Activated CD8-positive, alpha-beta memory T cell treated with anti-CD3 and anti-CD28 coated beads, Interleukin-2, amount 10 ng/mL, durations not matched to agents 7 days and 5 days (primary cell): ENCODE results near the gene FSCN2. TPM values are rescaled to one million over a fixed set of nuclear protein-coding genes. Genes with fewer than 3 reads are reported as not detected.

Experiments
- ATAC-seq: fragments of 150-1000 bp; cut with Tn5 transposase; one replicate; pipeline ENCODE4 v1.10.0; 2021; ENCODE audit warnings: moderate library complexity
- CTCF ChIA-PET: fragments of 350-600 bp; sonication (Branson Sonifier 250); formaldehyde crosslinking; loops from one replicate; lab custom pipeline; 2021; ENCODE audit warnings: antibody characterized with exemption; lab: Charles Lee
- DNase-seq: peaks from one replicate; pipeline ENCODE4 v3.0.0-alpha.2; 2020
- H3K27ac Mint-ChIP-seq: one replicate; pipeline ENCODE4 v1.8.0; 2021; ENCODE audit warnings: mild to moderate bottlenecking, mixed read lengths
- H3K27me3 Mint-ChIP-seq: one replicate; pipeline ENCODE4 v1.8.0; 2021; ENCODE audit warnings: mixed read lengths
- H3K36me3 Mint-ChIP-seq: one replicate; pipeline ENCODE4 v1.8.0; 2021; ENCODE audit warnings: mild to moderate bottlenecking, mixed read lengths
- H3K4me1 Mint-ChIP-seq: one replicate; pipeline ENCODE4 v1.8.0; 2021; ENCODE audit warnings: mixed read lengths
- H3K4me3 Mint-ChIP-seq: one replicate; pipeline ENCODE4 v1.8.0; 2021; ENCODE audit warnings: mild to moderate bottlenecking, moderate library complexity, mixed read lengths
- H3K9me3 Mint-ChIP-seq: one replicate; pipeline ENCODE4 v1.8.0; 2022; ENCODE audit warnings: low read depth, mixed read lengths
- total RNA-seq, 2 experiments: library from RNA; stranded (reverse); gene quantifications; one replicate each; pipeline ENCODE4 v1.2.3, GENCODE V29; 2021

The FSCN2 gene
- total RNA-seq, 2 experiments from 2014 or later: 0.41 to 0.56 TPM

- no peaks in the 10 kb centered on the region for H3K9me3 Mint-ChIP-seq
- CTCF ChIA-PET: interaction anchor here (0.7 to 1.6 kb wide), 3 partner anchors 28 to 88 kb away, joined by 3 to 5 read pairs (median 3); partner anchors contain the start of gene FAAP100
- DNase-seq: peak; percentile 93
These were observed 15.4 kb upstream of the FSCN2 start, which contains the start of gene ACTG1 for GRCh38 chr17:81512562-81513371. Gene ACTG1 (minus strand): TSS chr17:81512799. CDS start chr17:81512354, 445 bp downstream.

GRCh38 chr17:81513372-81513752 lies 14.8 kb upstream of the FSCN2 start:
- no peaks in the 10 kb centered on the region for H3K27me3 Mint-ChIP-seq
- H3K9me3 Mint-ChIP-seq: no peaks in the 10 kb centered on the region
- CTCF ChIA-PET: interaction anchor here (0.7 to 1.0 kb wide), 2 partner anchors 29 to 88 kb away, joined by 3 read pairs; no protein-coding TSS in a partner anchor
- H3K27ac Mint-ChIP-seq: peak overlapping the region; percentile 92
- peaks cover 40% of the 10 kb centered on the region for H3K36me3 Mint-ChIP-seq
- DNase-seq (peak; percentile 87), ATAC-seq (peak; percentile 25)
- peaks cover 43% of the 10 kb centered on the region for H3K4me1 Mint-ChIP-seq
- peak overlapping the region; percentile 79 for H3K4me3 Mint-ChIP-seq

More at GRCh38 chr17:81512562-81513371, 15.4 kb upstream of the FSCN2 start, which contains the start of gene ACTG1:
- Mint-ChIP-seq H3K4me1 (peaks cover 39% of the 10 kb centered on the region), H3K27ac (peak within 1 kb of the TSS; percentile 92), H3K36me3 (peaks cover 42% of the 10 kb centered on the region), H3K4me3 (peak within 1 kb of the TSS; percentile 99), H3K27me3 (no peaks in the 10 kb centered on the region)
- ATAC-seq: peak; percentile 60

- DNase-seq: peak; percentile 64
- peaks cover 45% of the 10 kb centered on the region for H3K4me1 Mint-ChIP-seq
- no peaks in the 10 kb centered on the region for H3K9me3 Mint-ChIP-seq
- CTCF ChIA-PET: interaction anchor here (0.7 to 1.0 kb wide), 2 partner anchors 29 to 87 kb away, joined by 3 read pairs; no protein-coding TSS in a partner anchor
- H3K27me3 Mint-ChIP-seq: no peaks in the 10 kb centered on the region
- H3K36me3 Mint-ChIP-seq: peaks cover 35% of the 10 kb centered on the region
- H3K4me3 Mint-ChIP-seq: peak overlapping the region; percentile 79
- ATAC-seq: peak; percentile 4
- peak overlapping the region; percentile 92 for H3K27ac Mint-ChIP-seq
These were observed 14.3 kb upstream of the FSCN2 start for GRCh38 chr17:81513753-81514488.

GRCh38 chr17:81514489-81514738 lies 13.8 kb upstream of the FSCN2 start:
- H3K4me3 Mint-ChIP-seq: peak overlapping the region; percentile 79
- DNase-seq: no peak
- peak; percentile 0 for ATAC-seq
- peaks cover 30% of the 10 kb centered on the region for H3K36me3 Mint-ChIP-seq
- peaks cover 40% of the 10 kb centered on the region for H3K4me1 Mint-ChIP-seq
- H3K9me3 Mint-ChIP-seq: no peaks in the 10 kb centered on the region
- peak overlapping the region; percentile 92 for H3K27ac Mint-ChIP-seq
- CTCF ChIA-PET: interaction anchor here (1.0 kb wide), 1 partner anchor 30 kb away, joined by 3 read pairs; no protein-coding TSS in a partner anchor
- no peaks in the 10 kb centered on the region for H3K27me3 Mint-ChIP-seq

- Mint-ChIP-seq H3K4me3 (peak overlapping the region; percentile 94), H3K36me3 (peaks cover 25% of the 10 kb centered on the region), H3K9me3 (no peaks in the 10 kb centered on the region), H3K4me1 (peaks cover 34% of the 10 kb centered on the region), H3K27ac (peak overlapping the region; percentile 89), H3K27me3 (no peaks in the 10 kb centered on the region)
- ATAC-seq (peak; percentile 47), DNase-seq (peak; percentile 79)
- CTCF ChIA-PET: interaction anchor here (0.6 to 4.4 kb wide), 6 partner anchors 22 to 896 kb away, joined by 3 to 15 read pairs (median 4); partner anchors contain the start of genes ARL16, FAAP100 and HGS
These were observed 13.2 kb upstream of the FSCN2 start for GRCh38 chr17:81514739-81515529.

GRCh38 chr17:81515530-81516041 lies 12.6 kb upstream of the FSCN2 start:
- H3K27ac Mint-ChIP-seq: peak overlapping the region; percentile 89
- peak; percentile 51 for DNase-seq
- CTCF ChIA-PET: interaction anchor here (0.6 to 4.4 kb wide), 6 partner anchors 22 to 896 kb away, joined by 3 to 15 read pairs (median 4); partner anchors contain the start of genes ARL16, FAAP100 and HGS
- H3K4me1 Mint-ChIP-seq: peaks cover 33% of the 10 kb centered on the region
- H3K4me3 Mint-ChIP-seq: peak overlapping the region; percentile 94
- peaks cover 19% of the 10 kb centered on the region for H3K36me3 Mint-ChIP-seq
- no peak for ATAC-seq
- no peaks in the 10 kb centered on the region for H3K27me3 Mint-ChIP-seq
- H3K9me3 Mint-ChIP-seq: no peaks in the 10 kb centered on the region

GRCh38 chr17:81516439-81516838 lies 11.7 kb upstream of the FSCN2 start:
- DNase-seq (no peak), ATAC-seq (no peak)
- Mint-ChIP-seq H3K4me1 (peaks cover 34% of the 10 kb centered on the region), H3K27me3 (no peaks in the 10 kb centered on the region), H3K4me3 (peak overlapping the region; percentile 94), H3K36me3 (peaks cover 10% of the 10 kb centered on the region), H3K27ac (peak overlapping the region; percentile 89), H3K9me3 (no peaks in the 10 kb centered on the region)
- CTCF ChIA-PET: interaction anchor here (1.1 to 4.4 kb wide), 4 partner anchors 10 to 84 kb away, joined by 3 to 15 read pairs (median 4); partner anchors contain the start of gene FAAP100

GRCh38 chr17:81517009-81517338 lies 11.2 kb upstream of the FSCN2 start:
- Mint-ChIP-seq H3K36me3 (peaks cover 5% of the 10 kb centered on the region), H3K27ac (peak overlapping the region; percentile 89), H3K4me1 (peaks cover 34% of the 10 kb centered on the region), H3K9me3 (no peaks in the 10 kb centered on the region), H3K4me3 (peak overlapping the region; percentile 94), H3K27me3 (no peaks in the 10 kb centered on the region)
- CTCF ChIA-PET: interaction anchor here (1.1 to 4.4 kb wide), 3 partner anchors 9 to 84 kb away, joined by 3 to 15 read pairs (median 3); no protein-coding TSS in a partner anchor
- DNase-seq (no peak), ATAC-seq (no peak)

GRCh38 chr17:81517339-81518112 lies 10.7 kb upstream of the FSCN2 start:
- H3K4me3 Mint-ChIP-seq: peak overlapping the region; percentile 56
- H3K36me3 Mint-ChIP-seq: peaks cover 1% of the 10 kb centered on the region
- H3K9me3 Mint-ChIP-seq: no peaks in the 10 kb centered on the region
- peak overlapping the region; percentile 81 for H3K27ac Mint-ChIP-seq
- peak; percentile 66 for DNase-seq
- H3K4me1 Mint-ChIP-seq: peaks cover 34% of the 10 kb centered on the region
- ATAC-seq: no peak
- CTCF ChIA-PET: interaction anchor here (1.0 to 4.4 kb wide), 6 partner anchors 8 to 83 kb away, joined by 3 to 23 read pairs (median 10); partner anchors contain the start of gene FAAP100
- H3K27me3 Mint-ChIP-seq: peaks cover 3% of the 10 kb centered on the region

- peak overlapping the region; percentile 81 for H3K27ac Mint-ChIP-seq
- DNase-seq: no peak
- H3K27me3 Mint-ChIP-seq: peaks cover 5% of the 10 kb centered on the region
- no peaks in the 10 kb centered on the region for H3K9me3 Mint-ChIP-seq
- H3K4me3 Mint-ChIP-seq: peak overlapping the region; percentile 56
- no peak for ATAC-seq
- H3K4me1 Mint-ChIP-seq: peaks cover 34% of the 10 kb centered on the region
- CTCF ChIA-PET: interaction anchor here (0.9 to 4.4 kb wide), 11 partner anchors 8 to 110 kb away, joined by 3 to 23 read pairs (median 4); partner anchors contain the start of gene FAAP100
- peaks cover 1% of the 10 kb centered on the region for H3K36me3 Mint-ChIP-seq
These were observed 9.9 kb upstream of the FSCN2 start for GRCh38 chr17:81518113-81518784.

GRCh38 chr17:81518785-81519283 lies 9.3 kb upstream of the FSCN2 start:
- DNase-seq (peak; percentile 54), ATAC-seq (peak; percentile 11)
- H3K27me3 Mint-ChIP-seq: peaks cover 5% of the 10 kb centered on the region
- H3K9me3 Mint-ChIP-seq: no peaks in the 10 kb centered on the region
- H3K4me1 Mint-ChIP-seq: peaks cover 34% of the 10 kb centered on the region
- CTCF ChIA-PET: interaction anchor here (0.9 to 4.4 kb wide), 13 partner anchors 9 to 185 kb away, joined by 3 to 23 read pairs (median 4); partner anchors contain the start of gene FAAP100
- peaks cover 1% of the 10 kb centered on the region for H3K36me3 Mint-ChIP-seq
- peak overlapping the region; percentile 44 for H3K4me3 Mint-ChIP-seq
- H3K27ac Mint-ChIP-seq: no peak overlapping the region
